ENCODE data around the gene ANKRD27. TPM values are rescaled to one million over a fixed set of nuclear protein-coding genes. Genes with fewer than 3 reads are reported as not detected.
"Not testable (repeated sequence)": the region's sequence is repeated elsewhere in the genome, so short reads cannot be mapped to it uniquely, and the experiment has no call there.

ANKRD27 gene
- total RNA-seq, 1 donor from 2014 or later, result 20.8 TPM

DNA sequence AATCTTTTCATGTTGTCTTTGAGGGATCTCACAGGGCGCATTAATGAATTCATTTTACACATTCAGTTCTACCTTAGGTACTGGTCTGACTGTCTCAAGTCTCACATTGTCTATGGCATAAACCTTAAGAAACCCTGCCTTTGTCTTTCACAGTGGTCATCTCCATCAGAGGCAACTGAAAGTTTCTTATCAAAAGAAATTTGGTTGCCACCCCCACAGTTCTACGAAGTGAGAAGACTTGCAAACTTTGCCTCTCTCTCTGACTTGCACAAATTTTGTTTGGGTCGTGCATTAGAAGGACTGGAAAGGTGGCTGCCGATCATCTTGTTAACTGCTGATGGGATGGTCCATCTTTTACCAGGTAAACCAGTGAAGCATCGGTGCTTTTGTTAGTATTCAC is 34.1 kb upstream of the ANKRD27 start:
- no peak overlapping the region for H3K4me3 Mint-ChIP-seq (ENCODE audit: unreplicated experiment)
- H3K9me3 Mint-ChIP-seq (ENCODE audit: unreplicated experiment), result peaks cover 1% of the 10 kb centered on the region
- Histone ChIP-seq H2AFZ (ENCODE audit: low read depth, low read length) (no peak overlapping the region), H3K27ac (ENCODE audit: low read depth, low read length) (no peak overlapping the region), H3K9me3 (ENCODE audit: insufficient read depth, low read depth, low read length) (no peaks in the 10 kb centered on the region), H3K36me3 (ENCODE audit: insufficient read depth, low read length) (peaks cover 3% of the 10 kb centered on the region), H4K20me1 (ENCODE audit: insufficient read depth, low read length) (peaks cover 15% of the 10 kb centered on the region), H3K4me2 (ENCODE audit: low read length) (no peak overlapping the region), H3K27me3 (ENCODE audit: insufficient read depth, low read length) (no peaks in the 10 kb centered on the region), H3K9ac (ENCODE audit: low read length) (no peak overlapping the region), H3K79me2 (ENCODE audit: insufficient read depth, low read length) (peaks cover 10% of the 10 kb centered on the region), H3K4me3 (ENCODE audit: insufficient read depth, low read depth, low read length) (no peak overlapping the region), H3K4me1 (ENCODE audit: insufficient read depth, low read length) (no peaks in the 10 kb centered on the region)
- H3K27me3 Mint-ChIP-seq (ENCODE audit: low read depth, unreplicated experiment), result no peaks in the 10 kb centered on the region
- H3K4me1 Mint-ChIP-seq (ENCODE audit: low read depth, unreplicated experiment), result no peaks in the 10 kb centered on the region
- no peak overlapping the region for H3K27ac Mint-ChIP-seq (ENCODE audit: unreplicated experiment)
- TF ChIP-seq, protein P1, sequence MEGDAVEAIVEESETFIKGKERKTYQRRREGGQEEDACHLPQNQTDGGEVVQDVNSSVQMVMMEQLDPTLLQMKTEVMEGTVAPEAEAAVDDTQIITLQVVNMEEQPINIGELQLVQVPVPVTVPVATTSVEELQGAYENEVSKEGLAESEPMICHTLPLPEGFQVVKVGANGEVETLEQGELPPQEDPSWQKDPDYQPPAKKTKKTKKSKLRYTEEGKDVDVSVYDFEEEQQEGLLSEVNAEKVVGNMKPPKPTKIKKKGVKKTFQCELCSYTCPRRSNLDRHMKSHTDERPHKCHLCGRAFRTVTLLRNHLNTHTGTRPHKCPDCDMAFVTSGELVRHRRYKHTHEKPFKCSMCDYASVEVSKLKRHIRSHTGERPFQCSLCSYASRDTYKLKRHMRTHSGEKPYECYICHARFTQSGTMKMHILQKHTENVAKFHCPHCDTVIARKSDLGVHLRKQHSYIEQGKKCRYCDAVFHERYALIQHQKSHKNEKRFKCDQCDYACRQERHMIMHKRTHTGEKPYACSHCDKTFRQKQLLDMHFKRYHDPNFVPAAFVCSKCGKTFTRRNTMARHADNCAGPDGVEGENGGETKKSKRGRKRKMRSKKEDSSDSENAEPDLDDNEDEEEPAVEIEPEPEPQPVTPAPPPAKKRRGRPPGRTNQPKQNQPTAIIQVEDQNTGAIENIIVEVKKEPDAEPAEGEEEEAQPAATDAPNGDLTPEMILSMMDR (IDR thresholded peaks at IDR 0.05; ENCODE audit: insufficient read depth, low read depth, low read length), result no peak
- DNase-seq (ENCODE audit: low read depth) (no peak), FAIRE-seq (no peak)
- H3K36me3 Mint-ChIP-seq (ENCODE audit: low read depth, unreplicated experiment), result peaks cover 6% of the 10 kb centered on the region

DNA sequence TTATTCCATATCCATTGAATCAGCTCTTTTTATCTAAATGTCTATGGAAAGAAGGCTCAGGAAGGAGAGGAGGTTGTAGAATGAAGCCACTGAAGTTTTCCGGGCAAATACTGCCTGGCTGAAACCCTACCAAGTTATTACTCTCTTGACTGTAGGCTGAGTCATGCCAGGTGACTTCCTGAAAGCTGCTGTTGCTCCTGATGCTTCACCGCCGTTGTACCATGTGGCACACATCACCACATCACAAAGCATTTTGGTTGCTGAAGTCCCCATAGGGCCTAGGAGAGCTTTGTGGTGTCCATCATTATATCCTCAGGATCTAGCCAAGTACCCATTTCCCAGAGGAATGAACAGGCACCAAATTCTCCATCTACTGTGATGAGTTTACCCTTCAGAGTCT is 33.5 kb upstream of the ANKRD27 start:
- TF ChIP-seq, protein P1 (IDR thresholded peaks at IDR 0.05; ENCODE audit: insufficient read depth, low read depth, low read length), result no peak
- TF ChIP-seq EZH2 (IDR thresholded peaks at IDR 0.05; ENCODE audit: insufficient read depth, low read length), result no peak
- peaks cover 3% of the 10 kb centered on the region for H3K36me3 ChIP-seq (ENCODE audit: insufficient read depth, low read length)
- no peaks in the 10 kb centered on the region for H3K9me3 ChIP-seq (ENCODE audit: insufficient read depth, low read depth, low read length)
- no peak overlapping the region for H3K4me3 Mint-ChIP-seq (ENCODE audit: unreplicated experiment)
- no peak overlapping the region for H3K9ac ChIP-seq (ENCODE audit: low read length)
- peaks cover 3% of the 10 kb centered on the region for H3K9me3 Mint-ChIP-seq (ENCODE audit: unreplicated experiment)
- no peak overlapping the region for H3K27ac Mint-ChIP-seq (ENCODE audit: unreplicated experiment)
- H3K4me1 ChIP-seq (ENCODE audit: insufficient read depth, low read length), result no peaks in the 10 kb centered on the region
- no peak overlapping the region for H3K27ac ChIP-seq (ENCODE audit: low read depth, low read length)
- no peak overlapping the region for H3K4me2 ChIP-seq (ENCODE audit: low read length)
- peaks cover 14% of the 10 kb centered on the region for H3K79me2 ChIP-seq (ENCODE audit: insufficient read depth, low read length)
- FAIRE-seq, result no peak
- DNase-seq (ENCODE audit: low read depth), result no peak
- H2AFZ ChIP-seq (ENCODE audit: low read depth, low read length), result no peak overlapping the region
- no peaks in the 10 kb centered on the region for H3K4me1 Mint-ChIP-seq (ENCODE audit: low read depth, unreplicated experiment)
- H4K20me1 ChIP-seq (ENCODE audit: insufficient read depth, low read length), result peaks cover 15% of the 10 kb centered on the region
- peaks cover 9% of the 10 kb centered on the region for H3K36me3 Mint-ChIP-seq (ENCODE audit: low read depth, unreplicated experiment)
- no peak overlapping the region for H3K4me3 ChIP-seq (ENCODE audit: insufficient read depth, low read depth, low read length)
- no peaks in the 10 kb centered on the region for H3K27me3 ChIP-seq (ENCODE audit: insufficient read depth, low read length)
- H3K27me3 Mint-ChIP-seq (ENCODE audit: low read depth, unreplicated experiment), result no peaks in the 10 kb centered on the region

DNA sequence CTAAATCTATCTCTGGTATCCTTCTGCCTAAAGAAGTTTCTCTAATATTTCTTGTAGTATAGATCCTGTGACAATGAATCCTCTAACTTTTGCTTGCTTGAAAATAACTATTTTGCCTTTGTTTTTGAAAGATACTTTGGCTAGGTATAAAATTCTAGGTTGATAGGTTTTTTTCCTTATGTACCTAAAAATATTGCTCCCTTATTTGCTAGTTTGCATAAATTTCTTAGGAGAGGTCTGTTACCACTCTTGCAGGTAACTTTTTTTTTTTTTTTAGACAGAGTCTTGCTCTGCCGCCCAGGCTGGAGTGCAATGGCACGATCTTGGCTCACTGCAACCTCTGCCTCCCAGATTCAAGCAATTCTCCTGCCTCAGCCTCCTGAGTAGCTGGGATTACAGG is 29.0 kb upstream of the ANKRD27 start:
- peaks cover 17% of the 10 kb centered on the region for H3K36me3 Mint-ChIP-seq (ENCODE audit: low read depth, unreplicated experiment)
- Histone ChIP-seq H4K20me1 (ENCODE audit: insufficient read depth, low read length) (peaks cover 34% of the 10 kb centered on the region), H3K79me2 (ENCODE audit: insufficient read depth, low read length) (peaks cover 37% of the 10 kb centered on the region)
- not testable (repeated sequence) for H2AFZ ChIP-seq (ENCODE audit: low read depth, low read length); H3K4me1 ChIP-seq (ENCODE audit: insufficient read depth, low read length); H3K9me3 Mint-ChIP-seq (ENCODE audit: unreplicated experiment); H3K9me3 ChIP-seq (ENCODE audit: insufficient read depth, low read depth, low read length); H3K27me3 Mint-ChIP-seq (ENCODE audit: low read depth, unreplicated experiment); FAIRE-seq; H3K4me3 ChIP-seq (ENCODE audit: insufficient read depth, low read depth, low read length); H3K36me3 ChIP-seq (ENCODE audit: insufficient read depth, low read length); H3K4me1 Mint-ChIP-seq (ENCODE audit: low read depth, unreplicated experiment); H3K4me2 ChIP-seq (ENCODE audit: low read length); DNase-seq (ENCODE audit: low read depth); H3K27ac ChIP-seq (ENCODE audit: low read depth, low read length); H3K27ac Mint-ChIP-seq (ENCODE audit: unreplicated experiment); H3K9ac ChIP-seq (ENCODE audit: low read length); H3K27me3 ChIP-seq (ENCODE audit: insufficient read depth, low read length); H3K4me3 Mint-ChIP-seq (ENCODE audit: unreplicated experiment)

Measured in astrocyte (in vitro differentiated cells and primary cell).